HT-29 (cell line): ENCODE data around the gene SYT9. TPM values are rescaled to one million over a fixed set of nuclear protein-coding genes. Genes with fewer than 3 reads are reported as not detected.

Source experiments
- DNase-seq: peaks from one replicate; pipeline ENCODE4 v3.0.0-alpha.2; 2015; ENCODE audit warnings: low spot score
- total RNA-seq: library from RNA; depleted of rRNA; stranded (reverse); fragments of >200 nt; shearing (Covaris generic); gene quantifications from 2 replicates; pipeline ENCODE4 v1.2.3, GENCODE V29; 2014

SYT9 gene
- total RNA-seq, 1 experiment from 2014 or later = not detected

DNA sequence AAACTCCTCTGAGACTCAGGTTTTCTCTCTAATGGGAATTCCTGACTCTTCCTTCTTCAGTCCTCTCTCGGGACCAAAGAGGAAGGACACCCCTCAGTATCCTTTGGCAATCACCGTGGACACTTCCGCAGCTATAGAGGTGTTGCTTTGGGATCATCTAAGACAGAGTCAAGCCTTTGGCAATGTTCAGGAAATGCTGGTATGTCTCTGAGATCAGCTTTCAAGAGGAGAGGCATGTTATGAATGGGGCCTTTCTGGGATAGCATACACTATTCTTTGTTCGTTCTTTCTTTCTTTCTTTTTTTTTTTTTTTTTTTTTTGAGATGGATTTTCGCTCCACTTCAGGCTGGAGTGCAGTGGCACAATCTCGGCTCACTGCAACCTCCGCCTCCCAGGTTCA is 219.4 kb downstream of the SYT9 start:
- no peak for DNase-seq

DNA sequence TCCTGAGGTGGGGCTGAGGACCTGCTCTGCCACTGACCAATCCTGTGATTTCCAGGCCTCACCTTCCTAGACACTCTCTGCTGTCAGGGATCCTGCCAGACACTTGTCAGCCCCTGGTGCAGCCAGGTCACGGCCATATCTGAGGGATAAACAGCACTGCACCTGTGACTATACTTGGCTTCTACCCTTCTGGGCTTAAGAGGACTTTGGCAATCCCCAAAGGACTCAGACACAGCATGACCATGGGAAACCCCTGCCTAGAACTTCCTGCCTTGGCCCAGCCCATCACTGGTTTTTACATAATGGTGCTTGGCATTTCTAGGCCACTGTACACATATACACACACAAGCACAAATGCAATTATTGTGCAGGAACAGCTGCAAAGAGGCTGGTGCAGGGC is 222.0 kb downstream of the SYT9 start:
- no peak for DNase-seq

DNA sequence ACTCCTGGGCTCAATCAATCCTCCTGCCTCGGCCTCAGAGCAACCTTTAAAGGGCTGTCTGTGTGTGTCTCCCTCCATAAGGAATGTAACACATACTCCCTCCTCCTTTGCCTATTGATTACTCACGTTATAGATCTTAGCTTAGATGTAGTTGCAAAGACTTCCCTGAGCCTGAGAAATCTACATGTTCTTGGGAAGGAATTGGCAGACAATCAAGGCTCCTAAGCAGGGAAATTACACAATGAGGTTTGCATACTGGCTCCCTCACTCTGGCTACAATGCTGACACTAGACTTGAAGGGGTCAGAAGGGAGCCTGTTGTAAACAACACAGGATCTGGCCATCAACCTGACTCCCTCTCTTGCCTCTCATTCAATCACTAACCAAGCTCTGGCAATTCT is 228.4 kb downstream of the SYT9 start:
- DNase-seq = no peak

DNA sequence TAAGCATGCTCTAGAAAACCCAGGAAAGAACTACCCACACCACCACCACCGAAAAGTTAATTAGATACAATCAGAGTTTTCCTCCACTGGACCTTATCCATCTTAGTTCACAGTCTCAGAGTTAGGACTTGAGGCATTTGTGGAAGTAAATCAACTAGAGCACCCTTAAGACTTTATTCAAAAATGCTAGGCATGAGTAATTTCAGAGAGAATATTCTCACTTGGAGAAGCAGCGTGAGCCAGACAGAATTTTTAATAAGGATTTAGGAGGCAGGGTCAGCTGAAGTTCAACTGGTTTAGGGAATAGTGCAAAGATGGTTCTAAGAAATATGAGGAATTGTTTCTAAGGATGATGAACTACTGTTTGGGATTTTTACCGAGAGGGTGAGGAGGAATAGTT is 232.4 kb downstream of the SYT9 start:
- DNase-seq = no peak

DNA sequence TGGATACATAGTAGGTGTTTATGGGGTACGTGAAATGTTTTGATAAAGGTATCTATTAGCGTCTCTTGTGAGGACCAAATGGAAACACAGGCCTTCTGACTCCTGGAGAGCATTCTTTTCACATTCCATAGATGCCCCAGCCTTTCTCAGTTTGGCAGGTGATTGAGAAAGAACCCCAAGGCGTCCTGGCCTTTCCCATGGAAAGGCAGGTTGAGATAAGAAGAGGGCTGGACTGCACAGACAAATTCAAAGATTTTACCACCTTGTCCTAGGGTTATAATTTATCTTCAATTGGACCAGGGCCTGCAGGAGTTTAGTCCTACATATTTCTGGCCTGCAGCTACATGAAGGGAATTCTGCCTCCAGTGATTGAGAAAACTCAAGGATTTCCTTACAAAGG is 232.9 kb downstream of the SYT9 start:
- DNase-seq = no peak

DNA sequence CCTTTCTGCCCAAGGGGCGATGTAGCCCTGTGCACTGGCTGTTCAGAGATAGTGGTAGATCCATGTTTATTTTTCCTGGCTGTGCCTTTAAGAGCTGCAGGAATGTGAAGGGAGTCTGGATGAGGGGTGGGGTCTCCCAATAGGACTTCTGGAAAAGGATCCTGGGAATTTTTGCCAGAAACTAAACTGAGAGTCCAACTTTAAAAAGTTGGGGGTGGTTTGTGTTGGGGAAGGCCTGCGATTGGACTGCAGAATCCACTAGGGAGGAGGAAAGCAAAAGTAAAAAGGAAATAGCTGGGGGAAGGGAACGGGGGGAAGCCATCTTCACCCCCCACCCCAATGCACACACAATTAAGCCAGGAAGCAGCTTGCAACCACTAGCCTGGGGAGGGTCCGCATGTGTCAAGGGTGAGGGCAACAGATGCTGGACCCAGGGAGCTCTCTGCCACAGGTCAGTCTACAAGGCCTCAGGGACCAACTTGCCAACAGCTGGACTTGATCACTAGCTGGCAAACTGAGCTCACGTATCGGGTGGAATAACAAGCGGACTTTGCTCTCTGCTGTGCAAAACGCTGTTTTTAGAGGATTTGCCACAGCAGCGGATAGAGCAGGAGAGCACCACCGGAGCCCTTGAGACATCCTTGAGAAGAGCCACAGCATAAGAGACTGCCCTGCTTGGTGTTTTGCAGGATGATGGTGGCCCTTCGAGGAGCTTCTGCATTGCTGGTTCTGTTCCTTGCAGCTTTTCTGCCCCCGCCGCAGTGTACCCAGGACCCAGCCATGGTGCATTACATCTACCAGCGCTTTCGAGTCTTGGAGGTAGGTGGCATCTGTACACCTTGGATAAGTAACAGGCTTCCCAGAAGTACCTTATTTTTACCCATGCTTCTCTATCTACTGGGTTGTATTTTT is 233.7 kb downstream of the SYT9 start, which contains the start of gene OLFML1:
TSS of gene OLFML1 (plus strand) at position 321 of the 912 bp plus-strand sequence. CDS start at position 691, 370 bp downstream.
- no peak for DNase-seq

DNA sequence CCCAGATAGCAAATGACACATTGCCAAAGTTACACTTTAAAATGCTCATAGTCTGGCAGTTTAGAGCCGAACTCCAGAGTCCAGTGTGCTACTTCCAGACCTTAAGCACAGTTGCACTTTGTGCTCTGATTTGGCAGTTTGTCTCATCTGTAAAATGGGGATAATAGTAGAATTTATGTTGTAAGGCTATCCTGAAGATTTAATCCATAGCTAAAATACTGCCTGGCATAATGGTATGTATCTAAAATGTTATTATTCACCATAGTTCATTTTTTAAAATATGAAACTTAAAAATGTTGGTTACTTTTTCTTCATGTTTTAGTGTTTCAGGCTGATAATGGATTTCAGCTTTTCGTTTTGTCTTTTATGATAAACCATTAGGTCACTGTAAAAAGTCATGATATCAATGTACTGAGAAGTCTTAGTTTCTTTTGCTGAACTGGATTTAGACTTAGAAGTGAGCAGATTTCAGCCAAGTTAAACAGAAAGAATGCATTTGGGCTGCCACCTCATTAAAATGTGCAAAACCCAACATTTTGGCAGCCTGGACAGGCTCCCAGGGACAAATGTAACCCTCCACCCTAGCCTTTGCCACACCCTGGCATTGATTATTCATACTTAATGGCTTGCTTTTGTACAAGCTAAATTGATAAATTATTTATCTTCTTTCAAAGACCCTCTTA is 234.5 kb downstream of the SYT9 start:
- no peak for DNase-seq

DNA sequence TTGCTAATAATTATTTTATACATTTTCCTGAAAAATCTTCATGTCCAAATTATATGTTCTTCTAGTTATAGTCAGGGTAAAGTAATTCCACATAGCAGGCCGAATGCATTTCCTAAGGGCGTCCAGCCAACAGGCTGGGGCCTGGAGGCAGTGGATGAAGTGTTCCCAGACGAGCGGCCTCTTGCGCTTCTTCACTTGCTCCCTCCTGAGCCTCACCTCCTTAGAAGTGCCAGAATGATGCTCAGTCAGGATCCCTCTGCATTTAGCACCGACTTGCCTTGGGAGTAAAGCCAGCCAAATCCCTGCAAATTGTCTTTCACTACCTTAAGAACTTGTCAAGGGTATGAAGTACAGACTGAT is 235.1 kb downstream of the SYT9 start:
- DNase-seq = no peak

DNA sequence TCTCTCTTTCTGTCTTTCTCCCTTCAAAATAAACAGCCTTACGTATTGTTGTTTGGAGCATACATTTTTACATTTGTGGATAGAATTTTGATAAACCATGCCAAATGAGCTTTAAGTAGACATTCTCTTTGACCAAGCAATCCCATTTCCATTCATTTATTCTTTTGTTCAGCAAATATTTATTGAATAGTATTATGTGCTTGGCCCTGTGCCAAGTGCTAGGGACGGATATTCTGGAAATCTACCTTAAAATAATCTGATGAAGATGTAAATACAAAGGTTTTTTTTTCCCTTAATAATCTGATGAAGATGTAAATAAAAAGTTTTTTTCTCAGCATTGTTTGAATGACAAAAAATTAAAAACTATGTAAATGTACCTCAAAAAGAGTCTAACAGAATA is 235.7 kb downstream of the SYT9 start:
- no peak for DNase-seq

DNA sequence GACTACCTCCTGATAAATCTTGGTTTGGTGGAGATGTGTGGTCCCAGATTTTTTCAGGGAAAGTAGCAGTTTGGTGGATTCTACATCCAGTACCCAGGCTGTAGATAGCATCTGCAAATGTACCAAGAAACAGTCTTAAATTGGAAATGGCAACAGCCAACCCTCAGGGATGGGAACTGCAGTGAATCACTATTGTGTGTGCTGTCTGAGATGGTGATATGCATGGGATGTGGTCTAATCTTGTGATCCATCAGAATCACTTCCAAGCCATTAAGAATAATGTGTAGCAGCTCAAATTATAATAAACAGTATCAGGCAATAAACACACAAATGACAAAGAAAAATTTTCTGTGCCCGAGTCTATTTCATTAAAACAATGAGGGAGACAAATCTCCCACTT is 237.0 kb downstream of the SYT9 start:
- DNase-seq = no peak

DNA sequence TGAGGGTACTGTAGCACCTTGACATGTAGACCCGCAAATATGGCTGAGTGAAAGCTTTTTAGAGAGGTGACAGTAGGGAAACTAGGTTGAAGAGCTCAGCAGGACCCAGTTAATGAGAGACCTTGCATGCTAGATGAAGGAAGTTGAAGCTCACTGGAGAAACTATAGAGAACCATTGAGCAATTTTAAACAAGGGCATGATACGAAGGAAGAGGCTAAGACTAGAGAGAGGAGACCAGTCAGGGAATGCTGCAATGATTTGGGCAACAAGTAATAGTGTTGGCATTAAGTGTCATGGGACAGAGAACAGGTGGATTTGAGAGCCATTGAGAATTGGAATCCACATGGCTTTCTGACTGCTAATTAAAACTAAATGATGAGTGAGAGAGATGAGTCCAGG is 237.7 kb downstream of the SYT9 start:
- no peak for DNase-seq

DNA sequence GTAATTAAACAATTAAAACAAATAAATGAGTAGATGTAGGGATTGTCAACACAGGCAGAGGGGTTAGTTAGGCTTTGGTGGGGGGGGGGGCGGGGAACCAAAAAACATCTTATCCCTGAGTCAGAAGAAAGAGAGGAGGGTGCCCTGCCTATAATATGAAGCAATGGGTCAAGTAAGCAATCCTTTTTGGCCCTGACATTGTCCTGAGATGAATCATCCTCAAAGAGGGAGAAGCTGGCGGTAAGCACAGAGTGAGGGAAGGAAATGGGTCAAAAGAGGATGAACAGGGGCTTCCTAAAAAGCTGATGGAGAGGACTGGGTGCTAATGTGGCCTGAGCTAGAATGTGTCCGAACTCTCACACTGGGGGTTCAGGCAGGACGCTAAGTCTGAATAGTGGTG is 238.3 kb downstream of the SYT9 start:
- no peak for DNase-seq

DNA sequence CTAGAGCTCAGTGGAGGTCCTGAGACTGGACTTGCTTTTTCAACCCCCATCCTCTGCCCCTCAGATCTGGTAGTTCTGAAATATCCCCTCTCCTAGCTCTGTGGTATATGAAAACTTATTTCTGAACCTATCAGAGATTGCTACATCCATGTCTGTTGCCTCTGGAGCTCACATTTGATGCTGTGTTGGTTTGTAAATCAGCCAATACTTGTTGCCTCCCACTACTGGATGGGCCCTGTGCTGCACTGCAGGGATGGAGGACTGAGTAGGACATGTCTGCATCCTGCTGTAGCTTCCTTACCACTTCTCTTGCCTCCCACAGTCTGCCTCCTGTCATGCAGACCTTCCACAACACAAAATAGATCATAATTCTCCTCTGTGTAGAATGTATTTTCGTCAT is 238.8 kb downstream of the SYT9 start:
- no peak for DNase-seq

DNA sequence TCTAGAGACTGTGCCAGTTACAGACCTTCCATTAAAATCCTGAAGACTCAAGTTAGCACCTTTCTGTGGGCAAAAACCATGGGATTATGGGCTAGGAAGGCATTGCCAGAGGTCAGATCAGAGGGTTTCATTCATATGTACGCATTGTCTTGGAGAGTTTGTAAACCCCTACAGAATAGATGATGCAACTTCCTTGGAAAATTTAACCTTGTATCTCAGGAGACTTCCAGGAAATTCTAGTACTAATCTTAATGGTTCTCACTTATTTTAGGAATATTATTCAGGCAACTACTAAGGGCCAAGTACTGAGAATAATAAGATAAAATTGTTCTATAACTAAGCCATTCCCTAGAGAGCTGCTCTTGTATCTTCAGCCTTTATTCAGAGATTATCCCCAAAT is 240.5 kb downstream of the SYT9 start:
- no peak for DNase-seq

DNA sequence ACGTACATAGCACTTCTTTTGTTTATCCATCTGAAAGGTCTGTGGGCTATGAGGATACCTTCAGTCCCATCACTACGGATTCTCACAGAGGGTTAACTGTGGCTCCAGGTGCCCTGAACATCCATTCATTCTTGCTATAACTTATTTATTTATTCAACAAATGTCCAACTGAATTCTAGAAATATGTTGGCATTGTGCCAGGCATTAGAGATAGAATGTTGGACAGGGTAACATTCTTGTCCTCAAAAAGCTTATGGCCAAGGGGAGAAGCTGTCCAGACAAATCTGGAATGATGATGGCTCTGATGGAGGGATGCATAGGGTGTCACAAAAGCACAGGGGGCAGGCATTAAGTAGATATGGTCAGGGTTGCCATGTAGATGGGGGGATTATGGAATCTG is 242.0 kb downstream of the SYT9 start:
- no peak for DNase-seq

DNA sequence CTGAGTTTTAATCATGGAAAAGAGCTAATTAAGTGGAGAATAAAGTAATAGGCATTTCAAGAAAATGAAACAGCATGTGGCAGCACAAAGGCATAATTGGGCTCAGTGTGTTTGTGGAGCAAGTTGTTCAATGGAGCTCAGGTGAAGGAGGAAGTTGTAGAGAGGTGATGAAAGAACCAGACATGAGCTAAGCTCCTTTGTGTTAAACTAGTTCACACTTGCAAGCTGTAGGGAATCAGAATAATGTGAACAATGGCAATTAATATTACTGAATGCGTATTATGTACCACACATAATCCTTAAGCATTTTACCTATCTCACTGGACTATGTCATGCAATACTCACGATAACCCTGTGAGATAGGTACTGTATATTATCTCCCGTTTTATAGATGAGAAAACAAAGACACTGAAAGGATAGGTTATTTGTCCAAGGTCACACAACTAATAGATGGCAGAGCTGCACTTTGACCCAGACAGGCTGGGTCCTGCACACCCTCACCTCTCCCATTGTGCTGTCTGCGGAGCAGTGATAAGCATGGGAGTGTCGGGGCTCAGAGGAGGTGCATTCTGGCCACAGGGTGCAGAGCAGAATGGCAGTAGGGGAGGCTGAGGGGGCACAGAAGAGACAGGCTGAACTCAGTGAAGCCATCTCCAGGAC is 242.5 kb downstream of the SYT9 start:
- DNase-seq = no peak

DNA sequence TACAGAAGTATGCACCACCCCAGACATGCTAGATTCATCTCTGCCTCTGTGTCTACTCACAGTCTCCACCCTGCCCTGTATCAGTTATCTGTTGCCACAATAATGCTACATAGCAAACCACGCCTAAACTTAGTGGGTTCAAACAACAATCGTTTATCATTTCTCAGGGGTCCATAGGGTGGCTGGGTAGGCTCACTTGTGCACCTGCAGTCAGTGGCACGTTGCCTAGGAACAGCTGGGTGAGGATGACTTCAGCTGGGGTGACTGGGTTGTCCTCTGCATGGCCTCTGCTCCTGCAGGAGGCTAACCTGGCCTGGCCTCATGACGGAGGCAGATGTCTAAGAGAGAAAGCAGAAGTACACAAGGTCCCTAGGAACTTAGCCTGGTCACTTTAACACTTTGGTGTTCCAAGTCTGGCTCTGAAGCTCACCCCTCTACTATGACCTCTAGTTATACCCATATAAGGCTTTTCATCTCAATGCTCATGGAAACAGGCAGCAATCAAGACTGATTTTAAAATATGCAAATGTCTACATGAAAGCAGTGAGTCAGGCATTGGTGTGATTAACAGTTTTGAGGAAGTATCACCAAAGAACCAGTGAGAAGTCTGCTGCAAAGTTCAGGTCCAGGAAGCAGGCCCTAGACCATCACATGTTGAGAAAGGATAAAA is 244.3 kb downstream of the SYT9 start:
- no peak for DNase-seq

DNA sequence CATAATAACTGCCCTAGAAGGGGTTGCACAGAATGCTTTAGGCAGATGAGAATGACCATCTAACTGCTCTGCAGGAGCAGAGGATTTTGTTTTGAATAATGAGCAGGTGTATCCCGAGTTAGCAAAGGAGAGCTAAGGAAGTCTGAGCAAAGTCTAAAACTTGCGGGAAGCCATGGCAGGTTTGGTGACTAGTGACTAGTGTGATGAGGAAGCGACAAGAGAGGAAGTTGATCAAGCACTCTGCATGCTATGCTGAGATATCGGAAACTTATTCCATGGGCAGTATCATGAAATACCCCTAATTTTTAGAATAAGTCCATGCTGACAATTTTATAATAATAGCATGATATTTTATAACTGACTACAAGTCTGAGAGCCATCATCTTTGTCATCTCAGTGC is 246.5 kb downstream of the SYT9 start:
- DNase-seq = no peak

DNA sequence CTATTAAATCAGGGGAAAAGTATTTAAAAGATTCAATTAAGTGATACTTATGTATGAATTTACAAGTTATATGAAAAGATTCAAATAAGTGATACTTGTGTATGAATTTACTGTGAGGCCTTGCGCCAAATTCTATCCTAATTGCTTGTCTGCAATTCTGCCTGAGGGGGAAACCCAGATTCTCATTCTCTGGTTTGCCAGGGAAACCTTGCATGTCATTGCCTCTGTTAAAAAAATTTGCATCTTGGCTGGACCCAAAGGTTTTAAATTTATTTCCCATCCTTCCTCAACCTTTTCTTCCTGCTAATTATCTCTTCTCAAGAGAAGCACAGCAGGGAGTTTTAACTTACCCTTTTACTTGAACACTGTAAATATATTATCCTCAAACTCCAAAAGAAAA is 247.4 kb downstream of the SYT9 start:
- no peak for DNase-seq

DNA sequence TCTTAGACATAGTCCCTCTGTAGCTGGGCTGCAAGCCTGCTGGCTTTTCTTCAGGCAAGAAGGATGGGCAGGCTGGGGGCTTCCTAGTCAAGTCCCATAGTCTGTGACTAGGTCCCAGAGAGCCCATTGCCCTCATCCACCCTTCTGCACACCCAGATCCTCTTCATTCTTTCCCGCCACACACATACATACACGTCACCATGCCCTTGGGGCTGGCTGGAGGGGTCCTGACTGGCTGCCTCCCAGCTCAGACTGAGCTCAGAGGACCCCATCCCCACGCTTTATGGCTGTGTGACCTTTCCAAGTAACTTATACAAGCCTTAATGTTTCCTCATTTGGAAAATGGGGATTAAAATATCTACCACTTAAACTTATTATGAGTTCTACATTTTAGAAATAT is 248.5 kb downstream of the SYT9 start:
- DNase-seq = no peak

DNA sequence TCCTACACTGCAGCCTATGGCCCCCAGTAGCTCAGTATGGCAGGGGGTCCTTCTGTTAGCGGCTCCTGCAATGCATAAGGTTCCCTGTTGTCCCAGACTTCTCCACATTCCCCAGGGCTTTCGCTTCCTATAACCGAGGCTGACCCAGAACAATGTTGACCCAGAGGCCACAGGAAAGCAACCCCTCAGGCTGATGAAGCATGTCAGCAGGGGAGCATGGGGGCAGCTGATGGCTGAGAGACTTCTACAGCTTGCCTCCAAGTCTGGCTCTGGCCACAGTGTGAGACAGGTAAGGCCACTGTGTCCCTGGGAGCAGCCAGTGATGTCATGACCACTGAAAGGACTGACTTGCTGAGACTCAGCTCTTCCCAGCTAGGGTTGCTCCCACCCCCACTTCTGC is 249.5 kb downstream of the SYT9 start:
- DNase-seq = no peak

DNA sequence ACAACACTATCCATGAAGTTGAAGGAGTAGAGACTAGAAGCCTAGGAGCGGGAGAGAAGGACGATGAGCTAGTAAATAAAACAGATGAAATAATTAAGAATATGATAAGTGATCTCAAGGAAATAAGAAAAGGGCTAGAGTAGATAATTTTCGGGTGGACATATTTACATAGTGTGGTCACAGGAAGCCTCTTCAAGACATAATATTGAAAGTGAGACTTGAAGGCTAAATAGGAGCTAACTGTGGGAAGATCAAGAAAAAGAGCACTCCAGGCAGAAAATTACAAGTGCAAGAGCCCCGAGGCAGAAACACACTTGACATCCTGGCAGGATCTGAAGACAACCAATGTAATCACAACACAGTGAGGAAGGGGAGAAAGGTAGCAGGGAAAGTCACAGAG is 250.2 kb downstream of the SYT9 start:
- no peak for DNase-seq
